ENCODE data around the gene ECPAS. TPM values are rescaled to one million over a fixed set of nuclear protein-coding genes. Genes with fewer than 3 reads are reported as not detected.
A peak's percentile ranks its signal among the peaks of the same experiment; 100 is the strongest.

ECPAS gene, protein sequence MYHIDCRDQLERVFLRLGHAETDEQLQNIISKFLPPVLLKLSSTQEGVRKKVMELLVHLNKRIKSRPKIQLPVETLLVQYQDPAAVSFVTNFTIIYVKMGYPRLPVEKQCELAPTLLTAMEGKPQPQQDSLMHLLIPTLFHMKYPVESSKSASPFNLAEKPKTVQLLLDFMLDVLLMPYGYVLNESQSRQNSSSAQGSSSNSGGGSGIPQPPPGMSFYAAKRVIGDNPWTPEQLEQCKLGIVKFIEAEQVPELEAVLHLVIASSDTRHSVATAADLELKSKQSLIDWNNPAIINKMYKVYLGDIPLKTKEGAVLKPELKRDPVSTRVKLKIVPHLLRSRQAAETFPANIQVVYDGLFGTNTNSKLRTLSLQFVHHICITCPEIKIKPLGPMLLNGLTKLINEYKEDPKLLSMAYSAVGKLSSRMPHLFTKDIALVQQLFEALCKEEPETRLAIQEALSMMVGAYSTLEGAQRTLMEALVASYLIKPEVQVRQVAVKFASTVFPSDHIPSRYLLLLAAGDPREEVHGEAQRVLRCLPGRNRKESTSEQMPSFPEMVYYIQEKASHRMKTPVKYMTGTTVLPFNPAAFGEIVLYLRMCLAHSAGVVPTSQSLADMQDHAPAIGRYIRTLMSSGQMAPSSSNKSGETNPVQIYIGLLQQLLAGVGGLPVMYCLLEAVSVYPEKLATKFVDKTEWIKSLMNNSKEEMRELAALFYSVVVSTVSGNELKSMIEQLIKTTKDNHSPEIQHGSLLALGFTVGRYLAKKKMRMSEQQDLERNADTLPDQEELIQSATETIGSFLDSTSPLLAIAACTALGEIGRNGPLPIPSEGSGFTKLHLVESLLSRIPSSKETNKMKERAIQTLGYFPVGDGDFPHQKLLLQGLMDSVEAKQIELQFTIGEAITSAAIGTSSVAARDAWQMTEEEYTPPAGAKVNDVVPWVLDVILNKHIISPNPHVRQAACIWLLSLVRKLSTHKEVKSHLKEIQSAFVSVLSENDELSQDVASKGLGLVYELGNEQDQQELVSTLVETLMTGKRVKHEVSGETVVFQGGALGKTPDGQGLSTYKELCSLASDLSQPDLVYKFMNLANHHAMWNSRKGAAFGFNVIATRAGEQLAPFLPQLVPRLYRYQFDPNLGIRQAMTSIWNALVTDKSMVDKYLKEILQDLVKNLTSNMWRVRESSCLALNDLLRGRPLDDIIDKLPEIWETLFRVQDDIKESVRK (N-terminal part only)
- polyA plus RNA-seq (2013) = 65.4 and 66.5 TPM in 2 replicates

DNA sequence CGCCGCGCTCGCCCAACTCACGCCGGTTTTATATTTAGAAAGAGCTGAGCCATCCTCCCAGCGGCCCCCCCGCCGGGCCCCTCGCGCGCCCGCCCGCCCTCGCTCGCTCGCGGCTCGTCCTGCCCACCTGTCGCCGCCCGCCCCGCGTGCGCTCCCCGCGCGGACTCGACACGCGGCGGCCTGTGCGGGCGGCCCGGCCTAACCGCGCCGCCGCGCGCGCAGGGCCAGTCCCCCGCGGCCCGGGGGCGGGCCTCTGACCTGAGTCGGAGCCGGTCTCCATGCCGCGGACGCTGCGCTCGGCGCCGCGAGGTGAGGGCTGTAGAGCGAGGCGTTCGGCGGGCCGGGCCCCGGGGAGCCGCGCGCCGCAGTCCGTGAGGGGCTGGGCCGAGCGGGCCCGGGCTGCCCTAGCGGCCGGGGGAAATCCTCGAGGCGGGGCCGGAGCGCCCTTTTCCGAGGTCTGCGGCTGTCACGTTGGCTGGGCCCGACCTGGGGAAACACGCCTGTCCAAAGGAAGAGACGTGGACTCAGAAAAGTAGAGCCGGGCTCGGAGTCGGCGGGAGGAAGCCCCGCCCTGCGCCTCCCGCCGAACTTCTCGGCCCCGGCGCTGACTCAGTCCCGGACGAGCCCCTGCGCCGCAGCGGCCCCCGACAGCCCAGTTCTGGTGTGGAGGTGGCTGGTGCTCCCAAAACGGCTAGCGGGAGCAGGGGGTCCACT lies at the start of gene ECPAS:
ECPAS (minus strand) TSS at position 526 of the 714 bp plus-strand sequence. CDS start 11,465 bp downstream, outside the sequence.
- Histone ChIP-seq H2AK5ac (ENCODE audit: low read length) (no peak within 1 kb of the TSS), H3K9me3 (ENCODE audit: insufficient read depth, low read depth, low read length) (no peaks in the 10 kb centered on the region), H3K4me2 (ENCODE audit: low read length) (peak within 1 kb of the TSS; percentile 80), H3K79me1 (ENCODE audit: low read length) (peaks cover 14% of the 10 kb centered on the region), H3K18ac (ENCODE audit: low read length) (peak within 1 kb of the TSS; percentile 99), H4K91ac (ENCODE audit: low read depth, low read length) (peak within 1 kb of the TSS; percentile 97), H4K12ac (ENCODE audit: low read depth, low read length) (peak within 1 kb of the TSS; percentile 99), H3K36me3 (ENCODE audit: control insufficient read depth in 1 of 2, insufficient read depth in 2 of 2, low read length in 2 of 2) (no peaks in the 10 kb centered on the region), H4K8ac (ENCODE audit: low read depth, low read length) (peak within 1 kb of the TSS; percentile 96), H3K4me3 (ENCODE audit: low read depth, low read length) (peak within 1 kb of the TSS; percentile 87), H2BK5ac (ENCODE audit: low read depth, low read length, poor library complexity) (peak within 1 kb of the TSS; percentile 97), H3K23ac (ENCODE audit: low read length) (no peak within 1 kb of the TSS), H2BK12ac (ENCODE audit: low read length) (peak within 1 kb of the TSS; percentile 36), H3K14ac (ENCODE audit: low read length) (peak within 1 kb of the TSS; percentile 99), H3K27ac (ENCODE audit: low read depth, low read length) (peak within 1 kb of the TSS; percentile 99), H3K9ac (ENCODE audit: low read length) (peak within 1 kb of the TSS; percentile 96), H3K27me3 (ENCODE audit: insufficient read depth, low read length) (no peaks in the 10 kb centered on the region), H2BK120ac (ENCODE audit: insufficient read depth, low read length, poor library complexity) (peak within 1 kb of the TSS; percentile 93), H2AFZ (ENCODE audit: insufficient read depth, low read length, poor library complexity) (peak within 1 kb of the TSS; percentile 96), H3K4ac (ENCODE audit: low read depth, low read length) (peak within 1 kb of the TSS; percentile 86), H3K79me2 (ENCODE audit: control insufficient read depth, insufficient read depth, low read length, poor library complexity) (peaks cover 19% of the 10 kb centered on the region), H3K4me1 (ENCODE audit: control insufficient read depth in 1 of 2, insufficient read depth in 2 of 2, low read length in 2 of 2) (peaks cover 0 to 2% of the 10 kb centered on the region in 2 experiments)
- WGBS (ENCODE audit: extremely low coverage, insufficient coverage, insufficient read length) = no CpG with 5 or more reads among the region's 101 CpGs
- DNase-seq = peak; percentile 81 to 85

GRCh38 chr9:111533099-111533790 lies 49.1 kb upstream of the ECPAS start:
- no peaks in the 10 kb centered on the region for H3K79me1 ChIP-seq (ENCODE audit: low read length)
- H3K14ac ChIP-seq (ENCODE audit: low read length) = no peak overlapping the region
- H2BK120ac ChIP-seq (ENCODE audit: insufficient read depth, low read length, poor library complexity) = no peak overlapping the region
- no peak overlapping the region for H4K8ac ChIP-seq (ENCODE audit: low read depth, low read length)
- H3K79me2 ChIP-seq (ENCODE audit: control insufficient read depth, insufficient read depth, low read length, poor library complexity) = no peaks in the 10 kb centered on the region
- no peak overlapping the region for H3K9ac ChIP-seq (ENCODE audit: low read length)
- no peak overlapping the region for H2AFZ ChIP-seq (ENCODE audit: insufficient read depth, low read length, poor library complexity)
- H3K27me3 ChIP-seq (ENCODE audit: insufficient read depth, low read length) = no peaks in the 10 kb centered on the region
- peak; percentile 20 to 87 for DNase-seq
- H2BK12ac ChIP-seq (ENCODE audit: low read length) = no peak overlapping the region
- no peak overlapping the region for H4K91ac ChIP-seq (ENCODE audit: low read depth, low read length)
- H3K18ac ChIP-seq (ENCODE audit: low read length) = no peak overlapping the region
- no peaks in the 10 kb centered on the region for H3K4me1 ChIP-seq (ENCODE audit: control insufficient read depth in 1 of 2, insufficient read depth in 2 of 2, low read length in 2 of 2)
- no peak overlapping the region for H4K12ac ChIP-seq (ENCODE audit: low read depth, low read length)
- no peak overlapping the region for H2BK5ac ChIP-seq (ENCODE audit: low read depth, low read length, poor library complexity)
- H3K4ac ChIP-seq (ENCODE audit: low read depth, low read length) = no peak overlapping the region
- no CpG with 5 or more reads among the region's 5 CpGs for WGBS (ENCODE audit: extremely low coverage, insufficient coverage, insufficient read length)
- H3K23ac ChIP-seq (ENCODE audit: low read length) = no peak overlapping the region
- H3K9me3 ChIP-seq (ENCODE audit: insufficient read depth, low read depth, low read length) = peaks cover 7% of the 10 kb centered on the region
- peaks cover 2 to 4% of the 10 kb centered on the region in 2 experiments for H3K36me3 ChIP-seq (ENCODE audit: control insufficient read depth in 1 of 2, insufficient read depth in 2 of 2, low read length in 2 of 2)
- no peak overlapping the region for H3K4me2 ChIP-seq (ENCODE audit: low read length)
- H3K4me3 ChIP-seq (ENCODE audit: low read depth, low read length) = no peak overlapping the region
- no peak overlapping the region for H2AK5ac ChIP-seq (ENCODE audit: low read length)
- no peak overlapping the region for H3K27ac ChIP-seq (ENCODE audit: low read depth, low read length)

DNA sequence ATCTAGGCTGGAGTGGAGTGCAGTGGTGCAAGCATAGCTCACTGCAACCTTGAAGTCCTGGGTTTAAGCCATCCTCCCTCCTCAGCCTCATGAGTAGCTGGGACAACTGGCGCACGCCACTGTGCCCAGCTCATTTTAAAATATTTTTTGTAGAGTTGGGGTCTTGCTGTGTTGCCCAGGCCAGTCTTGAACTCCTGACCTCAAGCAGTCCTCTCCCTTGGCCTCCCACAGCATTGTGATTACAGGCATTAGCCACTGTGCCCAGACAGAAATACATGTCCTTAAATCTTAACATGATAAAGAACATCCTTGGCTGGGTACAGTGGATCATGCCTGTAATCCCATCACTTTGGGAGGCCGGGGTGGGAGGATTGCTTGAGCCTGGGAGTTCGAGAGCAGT lies 47.5 kb upstream of the ECPAS start:
- H3K4ac ChIP-seq (ENCODE audit: low read depth, low read length) = no peak overlapping the region
- H3K79me1 ChIP-seq (ENCODE audit: low read length) = no peaks in the 10 kb centered on the region
- no peak overlapping the region for H3K9ac ChIP-seq (ENCODE audit: low read length)
- H4K12ac ChIP-seq (ENCODE audit: low read depth, low read length) = peak overlapping the region; percentile 18
- H2AK5ac ChIP-seq (ENCODE audit: low read length) = no peak overlapping the region
- H2BK5ac ChIP-seq (ENCODE audit: low read depth, low read length, poor library complexity) = no peak overlapping the region
- H3K23ac ChIP-seq (ENCODE audit: low read length) = no peak overlapping the region
- peaks cover 0 to 2% of the 10 kb centered on the region in 2 experiments for H3K36me3 ChIP-seq (ENCODE audit: control insufficient read depth in 1 of 2, insufficient read depth in 2 of 2, low read length in 2 of 2)
- H3K27me3 ChIP-seq (ENCODE audit: insufficient read depth, low read length) = no peaks in the 10 kb centered on the region
- no peak for DNase-seq
- no peak overlapping the region for H3K27ac ChIP-seq (ENCODE audit: low read depth, low read length)
- no peak overlapping the region for H4K91ac ChIP-seq (ENCODE audit: low read depth, low read length)
- no peak overlapping the region for H2BK12ac ChIP-seq (ENCODE audit: low read length)
- no peak overlapping the region for H2AFZ ChIP-seq (ENCODE audit: insufficient read depth, low read length, poor library complexity)
- no peak overlapping the region for H3K18ac ChIP-seq (ENCODE audit: low read length)
- no CpG with 5 or more reads among the region's 4 CpGs for WGBS (ENCODE audit: extremely low coverage, insufficient coverage, insufficient read length)
- H2BK120ac ChIP-seq (ENCODE audit: insufficient read depth, low read length, poor library complexity) = no peak overlapping the region
- H3K4me3 ChIP-seq (ENCODE audit: low read depth, low read length) = no peak overlapping the region
- H3K14ac ChIP-seq (ENCODE audit: low read length) = no peak overlapping the region
- no peaks in the 10 kb centered on the region for H3K79me2 ChIP-seq (ENCODE audit: control insufficient read depth, insufficient read depth, low read length, poor library complexity)
- no peak overlapping the region for H4K8ac ChIP-seq (ENCODE audit: low read depth, low read length)
- peaks cover 2% of the 10 kb centered on the region for H3K9me3 ChIP-seq (ENCODE audit: insufficient read depth, low read depth, low read length)
- no peaks in the 10 kb centered on the region for H3K4me1 ChIP-seq (ENCODE audit: control insufficient read depth in 1 of 2, insufficient read depth in 2 of 2, low read length in 2 of 2)
- H3K4me2 ChIP-seq (ENCODE audit: low read length) = no peak overlapping the region
